ENCODE measurements around the gene RDX.

Gene RDX

DNA sequence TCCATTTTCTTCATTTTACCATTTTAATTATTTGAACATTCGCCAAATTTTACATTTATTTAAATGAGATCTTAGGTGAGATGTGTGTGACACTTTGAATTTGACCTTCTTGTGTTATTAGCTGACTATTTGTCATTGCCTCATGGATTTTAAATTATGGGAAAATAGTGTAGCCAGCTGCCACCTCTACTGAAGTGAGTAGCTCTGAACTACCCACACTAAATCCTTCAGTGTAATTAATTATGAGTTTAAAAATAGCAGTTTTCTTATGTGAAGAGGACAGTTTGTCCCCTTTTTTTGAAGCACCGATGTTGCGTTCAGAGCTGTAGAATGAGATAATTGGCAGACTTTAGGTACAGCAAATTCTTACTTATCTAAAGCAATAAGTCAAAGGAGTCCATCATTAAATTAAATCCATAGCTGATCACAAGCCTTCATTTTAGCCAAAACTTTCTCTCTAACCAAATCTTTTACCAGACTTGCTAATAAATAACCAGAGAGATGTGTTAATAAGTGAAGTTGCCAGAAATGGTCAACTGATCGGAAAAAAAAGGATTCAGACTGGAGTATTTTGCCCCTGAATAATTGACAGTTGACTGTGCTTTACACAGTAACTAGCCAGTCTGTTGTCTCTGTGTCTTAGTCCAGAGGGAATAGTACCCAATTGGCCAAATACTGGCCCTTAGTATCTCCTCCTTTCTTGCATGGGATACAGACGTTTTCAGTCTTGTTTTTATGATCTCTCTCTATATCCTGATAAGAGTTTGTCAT lies 128.2 kb downstream of the RDX start:
- no peak for DNase-seq

DNA sequence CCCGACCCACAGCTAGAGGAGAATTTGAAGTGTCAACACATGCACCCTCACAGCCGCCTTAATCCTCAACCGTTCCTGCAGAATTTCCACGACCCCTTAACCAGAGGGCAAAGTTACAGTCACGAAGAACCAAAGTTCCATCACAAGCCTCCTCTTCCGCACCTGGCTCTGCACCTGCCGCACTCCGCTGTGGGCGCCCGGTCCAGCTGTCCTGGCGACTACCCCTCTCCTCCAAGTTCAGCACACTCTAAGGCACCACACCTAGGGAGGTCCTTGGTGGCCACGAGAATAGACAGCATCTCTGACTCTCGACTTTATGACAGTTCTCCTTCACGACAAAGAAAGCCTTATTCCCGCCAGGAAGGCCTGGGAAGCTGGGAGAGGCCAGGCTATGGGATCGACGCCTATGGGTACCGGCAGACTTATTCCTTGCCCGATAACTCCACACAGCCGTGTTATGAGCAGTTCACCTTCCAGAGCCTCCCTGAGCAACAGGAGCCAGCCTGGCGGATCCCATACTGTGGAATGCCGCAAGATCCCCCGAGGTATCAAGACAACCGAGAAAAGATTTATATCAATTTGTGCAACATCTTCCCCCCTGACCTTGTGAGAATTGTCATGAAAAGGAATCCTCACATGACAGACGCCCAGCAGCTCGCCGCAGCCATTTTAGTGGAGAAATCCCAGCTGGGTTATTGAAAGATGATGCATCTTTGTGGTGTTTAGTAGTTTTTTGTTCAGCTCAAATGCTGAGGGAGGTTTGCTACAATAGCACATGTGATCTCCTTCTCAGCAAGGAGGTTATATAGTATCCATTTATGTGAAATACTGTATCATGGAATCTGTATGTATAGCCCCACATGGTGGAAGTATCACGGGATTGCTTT lies 131.1 kb downstream of the RDX start:
- DNase-seq = no peak

DNA sequence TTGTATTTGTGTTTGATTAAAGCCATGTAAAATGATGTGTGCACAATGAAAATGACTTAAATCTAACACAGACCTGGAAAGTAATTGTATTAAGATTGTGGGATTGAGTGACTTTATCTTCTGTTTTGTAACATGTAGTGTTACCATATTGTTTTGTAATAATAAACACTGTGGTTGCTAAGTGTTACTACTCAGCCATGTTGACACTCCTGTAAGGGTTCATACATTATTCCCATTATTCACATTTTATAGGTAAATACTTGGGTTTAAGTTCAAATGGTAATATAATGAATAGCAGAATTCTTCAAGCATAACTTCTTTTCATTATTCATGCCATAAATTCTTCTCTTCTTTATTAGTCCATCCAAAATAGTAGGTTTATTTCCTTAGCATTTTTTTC lies 134.2 kb downstream of the RDX start:
- no peak for DNase-seq

DNA sequence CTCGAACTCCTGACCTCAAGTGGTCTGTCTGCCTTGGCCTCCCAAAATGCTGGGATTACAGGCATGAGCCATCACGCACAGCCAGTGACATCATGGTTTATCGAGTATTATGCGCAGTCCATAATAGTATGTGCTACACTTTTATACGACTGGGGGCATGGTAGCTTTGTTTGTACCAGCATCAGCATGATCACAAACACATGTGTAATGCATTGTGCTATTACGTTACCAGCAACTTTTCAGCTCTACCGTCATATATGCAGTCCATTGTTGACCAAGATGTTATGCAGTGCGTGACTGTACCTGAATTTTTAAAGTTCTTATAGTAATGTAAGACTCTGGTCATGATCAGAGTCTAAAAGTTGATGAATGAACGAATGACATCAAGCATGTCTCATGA lies 135.4 kb downstream of the RDX start:
- no peak for DNase-seq

DNA sequence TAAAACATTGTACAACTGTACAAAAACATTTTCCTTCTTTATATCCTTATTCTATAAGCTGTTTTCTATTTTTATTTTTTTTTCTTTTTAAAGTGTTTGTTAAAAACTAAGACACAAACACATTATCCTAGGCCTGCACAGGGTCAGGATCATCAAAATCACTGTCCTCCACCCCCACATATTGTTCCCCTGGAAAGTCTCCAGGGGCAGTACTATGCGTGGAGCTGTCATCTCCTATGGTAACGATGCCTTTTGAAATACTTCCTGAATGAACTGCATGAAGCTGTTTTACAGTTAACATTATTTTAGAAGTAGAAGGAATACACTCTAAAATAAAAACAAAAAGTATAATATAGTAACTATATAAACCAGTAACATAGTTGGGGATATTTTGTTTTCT lies 136.0 kb downstream of the RDX start:
- DNase-seq = no peak

DNA sequence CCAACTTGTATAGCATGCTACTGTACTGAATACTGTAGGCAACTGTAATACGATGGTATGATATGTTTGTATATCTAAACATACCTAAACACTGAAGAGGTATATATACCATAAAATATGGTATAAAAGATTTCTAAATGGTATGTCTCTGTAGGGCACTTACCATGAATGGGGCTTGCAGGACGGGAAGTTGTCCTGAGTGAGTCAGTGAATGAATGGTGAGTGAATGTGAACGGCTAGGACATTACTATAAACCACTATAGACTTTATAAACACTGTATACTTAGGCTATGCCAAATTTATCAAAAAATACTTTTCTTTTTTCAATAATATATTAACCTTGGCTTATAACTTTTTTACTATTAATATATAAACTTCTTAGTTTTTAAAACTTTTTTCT lies 136.4 kb downstream of the RDX start:
- no peak for DNase-seq

DNA sequence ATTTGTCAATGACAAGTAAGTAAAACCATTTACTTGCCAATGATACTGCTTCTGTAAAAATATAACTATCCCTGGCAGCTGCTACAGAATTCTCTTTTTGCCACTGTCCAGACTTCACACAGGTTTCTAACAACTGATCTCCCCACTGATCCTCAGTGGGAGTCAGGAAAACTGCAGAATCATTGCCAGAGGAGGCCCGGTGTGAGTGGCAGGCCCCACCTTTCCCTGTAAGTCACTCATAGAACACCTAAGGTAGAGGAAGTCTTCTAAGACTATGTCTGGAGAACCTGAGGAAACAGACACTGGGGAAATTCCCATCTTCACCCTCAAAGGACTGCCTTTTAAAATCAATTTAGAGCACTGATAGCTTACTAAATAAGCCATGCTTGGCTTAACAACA lies 136.9 kb downstream of the RDX start:
- no peak for DNase-seq

DNA sequence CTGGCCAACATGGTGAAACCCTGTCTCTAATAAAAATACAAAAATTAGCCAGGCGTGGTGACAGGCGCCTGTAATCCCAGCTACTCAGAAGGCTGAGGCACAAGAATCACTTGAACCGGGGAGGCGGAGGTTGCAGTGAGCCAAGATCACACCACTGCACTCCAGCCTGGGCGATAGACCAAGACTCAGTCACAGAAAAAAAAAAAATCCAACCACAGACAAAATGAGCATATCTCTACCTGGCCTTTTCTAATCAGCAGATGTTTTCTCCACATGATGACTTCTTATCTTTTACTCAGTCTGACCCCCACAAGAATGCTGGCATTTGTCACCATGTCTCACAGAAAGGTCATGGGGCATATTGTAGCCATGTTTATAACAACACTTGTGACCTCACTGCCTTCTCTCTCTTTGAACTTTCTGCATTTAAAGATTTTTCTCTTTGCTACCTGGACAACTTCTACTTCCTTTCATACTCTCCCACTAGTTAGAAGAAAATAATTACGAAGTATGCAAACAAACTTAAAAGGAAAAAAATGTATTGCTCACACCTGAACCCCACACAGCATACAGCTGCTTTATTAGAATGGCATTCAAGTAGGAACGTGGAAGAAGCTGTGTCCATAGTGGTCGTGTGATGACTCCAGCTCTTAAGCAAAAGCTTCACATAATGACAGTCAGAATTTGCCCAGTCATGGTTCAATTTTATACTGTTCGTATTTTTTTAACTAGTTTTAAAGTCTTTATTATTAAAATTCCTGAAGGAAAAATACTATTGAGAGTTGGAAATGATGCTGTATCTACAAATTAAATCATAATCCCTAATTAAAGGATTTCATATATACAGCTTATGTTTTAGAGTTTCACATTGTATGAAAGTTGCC lies 137.9 kb downstream of the RDX start:
- DNase-seq = no peak

DNA sequence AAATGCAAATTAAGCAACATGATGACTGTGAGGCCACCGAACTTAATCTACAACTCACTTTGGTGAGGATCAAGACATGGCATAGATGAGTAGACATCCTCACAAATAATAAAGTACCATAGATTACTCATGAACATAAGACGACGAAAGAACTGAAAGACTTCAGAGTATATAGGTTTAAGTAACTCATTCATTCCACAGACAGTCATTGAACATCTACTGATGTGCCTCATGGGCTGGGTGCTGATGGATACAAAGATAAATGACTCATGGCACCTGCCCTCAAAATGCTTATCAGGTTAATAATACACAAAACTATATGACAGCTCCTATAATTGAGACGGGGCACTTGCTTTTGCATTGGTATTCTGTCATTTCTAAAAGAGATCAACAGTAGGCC lies 139.9 kb downstream of the RDX start:
- no peak for DNase-seq

DNA sequence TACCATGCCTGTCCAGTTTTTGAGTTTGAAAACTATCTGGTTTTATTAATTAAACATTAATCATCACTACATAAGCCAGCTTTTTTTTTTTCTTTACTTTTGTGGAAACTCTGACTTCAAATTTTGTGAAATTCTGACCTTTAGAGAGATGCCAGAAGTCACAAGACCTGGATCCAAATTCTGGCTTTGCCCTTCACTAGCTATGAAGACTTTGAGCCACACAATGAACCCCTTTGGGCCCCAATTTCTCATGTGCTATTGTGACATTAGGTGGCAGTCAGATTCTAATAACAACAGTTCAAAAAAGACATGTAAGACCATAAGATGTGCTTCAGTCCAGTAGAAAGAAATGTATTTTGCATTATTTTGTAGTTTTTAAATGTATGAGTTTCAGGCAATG lies 142.9 kb downstream of the RDX start:
- DNase-seq = no peak

DNA sequence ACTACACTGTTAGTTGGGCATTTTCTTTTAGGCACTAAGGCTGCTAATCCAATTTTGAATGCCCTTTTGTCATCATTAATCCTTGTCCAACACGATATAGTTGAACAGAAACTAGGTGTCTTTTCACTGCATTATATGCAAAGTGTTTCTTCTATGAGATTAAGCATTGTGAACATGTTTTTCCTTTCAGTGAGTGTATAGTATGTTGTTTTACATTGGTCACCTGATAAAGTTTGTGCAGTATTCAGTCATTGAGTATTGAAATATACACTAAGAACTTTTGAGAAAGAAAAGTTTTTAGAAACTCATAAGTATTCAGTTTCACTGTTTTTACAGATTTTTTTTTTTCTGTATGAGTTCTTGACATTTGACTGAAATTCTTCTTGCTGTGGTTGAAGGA lies 144.2 kb downstream of the RDX start:
- DNase-seq = no peak

DNA sequence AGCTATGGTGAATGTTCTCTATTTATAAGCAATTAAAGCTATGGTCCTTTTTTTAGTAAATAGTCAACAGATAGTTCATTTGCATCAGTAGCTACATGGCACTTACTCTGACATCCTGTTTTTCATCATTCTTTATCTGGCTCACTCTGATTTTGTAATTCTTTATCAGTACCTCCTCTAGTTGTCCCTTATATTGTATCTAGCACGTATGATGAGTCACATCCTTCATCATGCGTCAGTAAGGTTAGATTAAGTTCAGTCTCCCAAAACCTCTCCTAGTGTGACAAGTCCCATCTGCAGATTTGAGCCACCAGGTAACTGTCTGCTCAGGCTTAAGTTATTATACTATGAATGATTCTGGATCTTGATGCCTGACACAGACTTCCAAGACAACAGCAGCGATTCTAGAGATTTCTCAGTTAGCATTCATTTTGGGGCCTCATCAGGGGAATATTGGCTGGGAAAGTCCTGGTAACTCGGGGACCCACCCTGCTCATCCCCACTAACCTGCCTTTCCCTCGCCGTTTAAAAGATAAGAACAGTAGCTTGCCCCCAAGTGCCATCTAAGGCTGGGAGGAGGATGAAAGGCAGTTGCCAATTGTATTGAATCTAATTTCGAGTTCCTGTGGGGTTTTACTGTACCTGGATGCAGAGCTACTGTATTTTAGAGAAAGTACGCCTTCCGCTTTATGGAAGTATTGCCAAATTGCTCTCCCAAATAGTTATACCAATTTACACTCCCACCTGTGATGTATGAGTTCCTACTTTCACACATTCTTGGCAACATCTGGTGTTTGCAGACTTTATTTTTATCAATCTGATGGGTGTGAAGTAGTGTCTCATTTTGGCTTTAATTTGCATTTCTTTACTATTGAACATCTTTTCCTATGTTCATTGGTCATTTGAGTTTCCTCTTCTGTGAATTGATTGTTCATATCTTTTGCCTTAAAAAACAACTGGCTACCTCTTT lies 147.4 kb downstream of the RDX start:
- DNase-seq = no peak

DNA sequence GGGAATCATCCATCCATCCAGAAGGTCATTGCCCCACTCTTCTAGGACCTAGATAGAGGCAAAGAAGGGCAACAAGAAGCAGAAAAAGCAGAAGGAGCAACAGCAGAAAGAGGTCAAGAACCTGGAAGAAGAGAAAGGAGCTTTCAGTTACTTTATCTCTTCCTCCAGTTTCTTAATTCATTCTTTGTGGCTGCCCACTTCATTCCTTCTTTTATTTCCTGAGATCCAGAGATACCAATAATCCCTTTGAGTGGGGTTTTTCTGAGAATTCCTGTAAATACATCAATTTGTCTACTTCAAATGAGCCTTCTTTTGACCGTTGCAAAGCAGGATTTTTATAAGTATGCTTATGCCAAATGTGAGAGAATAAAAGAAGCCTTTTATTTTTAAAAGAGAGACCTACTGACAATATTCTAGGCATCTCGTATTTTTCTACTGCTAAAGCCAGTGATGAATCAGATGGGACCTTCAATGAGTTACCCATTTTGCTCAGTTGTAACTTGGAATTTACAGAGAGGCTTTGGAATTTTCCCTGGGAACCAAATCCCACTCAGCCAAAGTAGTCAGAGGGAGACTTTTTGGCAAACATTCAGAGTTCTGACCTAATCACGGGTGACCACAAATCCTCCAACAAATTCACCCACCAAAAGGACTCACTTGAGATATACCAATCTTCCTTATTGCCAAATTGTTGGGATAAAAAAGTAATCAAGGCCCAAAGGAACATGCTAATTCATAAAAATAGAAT lies 148.3 kb downstream of the RDX start:
- no peak for DNase-seq

DNA sequence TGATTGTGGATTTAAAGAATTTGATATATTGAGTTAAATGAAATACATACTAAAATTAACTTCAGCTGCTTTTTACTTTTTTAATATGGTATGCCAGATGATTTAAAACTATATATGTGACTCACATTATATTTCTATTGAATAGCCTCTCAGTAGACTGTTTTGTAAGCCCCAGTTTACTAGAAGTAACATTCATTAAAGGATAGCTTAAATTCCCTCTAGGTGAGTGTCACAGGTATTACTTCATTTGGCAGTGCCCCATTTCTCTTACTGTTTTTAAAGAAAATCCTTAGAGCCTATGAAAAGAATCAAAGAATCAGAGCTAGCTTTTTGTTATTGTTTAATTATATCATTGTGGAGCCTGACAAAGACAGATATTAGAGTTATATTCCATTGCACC lies 154.6 kb downstream of the RDX start:
- no peak for DNase-seq

DNA sequence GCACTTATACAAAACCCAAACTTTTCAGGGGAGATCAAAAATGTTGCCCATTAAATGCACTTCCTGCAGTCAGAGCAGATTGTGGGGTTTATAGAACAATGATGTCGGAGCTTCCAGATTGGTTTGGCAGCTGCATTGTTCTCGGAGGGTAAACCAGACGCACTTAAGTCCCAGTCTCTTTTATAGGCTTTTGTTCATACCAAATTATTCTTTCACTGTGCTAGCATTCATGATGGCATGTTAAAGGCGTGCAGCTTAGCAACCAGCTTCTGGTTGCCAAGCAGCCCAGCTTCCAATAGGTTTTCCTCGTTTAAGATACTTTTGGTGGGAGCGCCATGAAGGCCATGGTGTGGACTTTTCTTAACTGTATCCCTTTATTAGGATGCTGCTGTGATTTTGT lies 162.3 kb downstream of the RDX start:
- DNase-seq = no peak

DNA sequence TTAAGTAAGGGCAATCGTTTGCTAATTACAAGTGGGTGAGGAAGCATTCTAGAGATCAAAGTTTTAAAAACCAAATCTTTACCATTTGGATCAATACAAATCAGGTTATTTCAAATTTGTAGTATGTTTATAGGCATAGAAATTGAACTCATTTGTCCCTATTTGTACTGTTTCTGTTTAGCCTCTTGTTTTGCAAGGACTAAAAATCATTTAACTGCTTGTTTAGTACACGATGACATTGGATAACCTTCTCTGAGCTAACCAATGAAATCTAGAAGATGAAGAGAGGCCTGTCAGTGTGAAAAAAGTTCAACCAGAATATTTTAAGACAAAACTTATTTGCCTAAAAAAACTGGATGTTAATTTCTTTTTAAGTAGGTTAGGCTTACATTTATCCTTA lies 163.3 kb downstream of the RDX start:
- DNase-seq = no peak

DNA sequence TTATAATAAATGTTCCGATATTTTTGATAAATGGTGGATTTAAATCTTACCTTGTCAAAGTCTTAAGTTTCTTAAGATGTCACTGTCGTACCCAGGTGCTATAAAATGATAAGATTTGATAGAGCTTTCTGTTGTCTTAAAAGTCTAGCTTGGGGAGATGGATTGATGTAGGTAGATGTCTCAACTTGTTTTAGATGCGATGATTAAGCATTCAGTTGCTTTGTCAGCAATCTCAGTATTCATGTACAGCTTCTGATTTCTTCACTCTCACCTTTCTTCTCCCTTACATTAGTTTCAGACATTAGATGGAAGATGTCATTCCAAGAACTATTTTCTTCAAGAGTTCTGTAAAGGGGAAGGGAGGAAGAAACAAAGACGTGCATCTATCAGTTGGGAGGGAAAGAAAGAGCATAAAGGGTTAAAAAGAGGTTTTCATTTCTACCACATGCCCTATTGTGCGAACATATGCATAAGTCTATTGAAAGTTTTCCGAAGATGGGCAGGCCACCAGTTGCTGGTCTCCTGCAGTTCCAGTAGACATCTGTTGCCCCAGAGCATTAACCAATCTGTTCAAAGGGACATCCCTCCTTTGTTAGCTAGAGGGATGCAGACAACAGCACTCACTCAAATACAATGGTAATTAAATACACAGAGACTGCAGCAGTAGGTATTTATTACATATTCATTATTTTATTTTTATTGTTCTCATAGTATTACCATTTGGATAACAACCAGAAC lies 164.9 kb downstream of the RDX start:
- no peak for DNase-seq

DNA sequence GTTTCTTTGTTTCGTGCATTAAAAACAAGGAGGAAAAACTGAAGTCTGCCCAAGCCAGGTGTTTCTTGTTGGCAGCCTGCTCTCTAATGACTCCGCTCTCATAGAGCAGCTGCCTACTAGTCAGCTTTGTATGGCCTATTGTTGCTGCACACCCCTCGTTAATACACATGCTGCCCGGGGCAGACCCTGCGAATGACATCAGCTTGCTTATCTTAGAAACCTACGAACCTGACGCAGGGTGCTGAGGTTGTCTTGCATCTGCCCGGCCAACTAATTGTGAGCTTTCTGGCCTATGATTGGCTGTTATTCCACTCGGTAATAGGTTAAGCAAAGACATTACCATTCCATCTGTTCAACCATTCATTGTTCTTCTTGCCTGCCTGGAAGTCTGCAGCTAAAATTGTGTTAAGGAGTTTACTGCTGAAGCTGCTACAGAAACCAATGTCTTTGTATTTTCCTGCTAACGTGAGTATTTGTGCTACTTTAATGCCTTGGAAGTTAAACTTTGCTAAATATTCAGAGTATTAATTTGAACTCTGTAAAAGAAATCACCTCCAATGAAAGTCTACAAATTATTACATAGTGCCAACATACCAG lies 165.7 kb downstream of the RDX start:
- no peak for DNase-seq

DNA sequence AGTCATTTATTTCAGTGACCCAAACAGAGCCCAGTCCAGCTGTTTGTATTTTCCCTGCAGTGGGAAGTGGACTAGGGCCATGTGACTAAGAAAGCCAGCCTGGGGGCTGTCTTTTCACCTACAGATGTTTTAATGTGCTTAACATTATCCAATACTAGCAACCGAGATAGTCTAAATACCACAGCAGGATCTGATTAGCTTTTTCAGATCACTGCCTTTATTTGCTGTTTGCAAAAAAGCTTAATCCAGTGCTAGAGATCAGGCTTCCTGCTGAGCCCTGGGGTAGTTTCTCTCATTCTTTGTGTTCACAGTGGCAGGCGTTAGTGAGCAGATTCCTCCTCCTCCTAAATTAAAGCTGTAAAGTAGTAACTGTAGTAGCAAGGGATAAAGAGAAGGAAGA lies 168.3 kb downstream of the RDX start:
- no peak for DNase-seq

DNA sequence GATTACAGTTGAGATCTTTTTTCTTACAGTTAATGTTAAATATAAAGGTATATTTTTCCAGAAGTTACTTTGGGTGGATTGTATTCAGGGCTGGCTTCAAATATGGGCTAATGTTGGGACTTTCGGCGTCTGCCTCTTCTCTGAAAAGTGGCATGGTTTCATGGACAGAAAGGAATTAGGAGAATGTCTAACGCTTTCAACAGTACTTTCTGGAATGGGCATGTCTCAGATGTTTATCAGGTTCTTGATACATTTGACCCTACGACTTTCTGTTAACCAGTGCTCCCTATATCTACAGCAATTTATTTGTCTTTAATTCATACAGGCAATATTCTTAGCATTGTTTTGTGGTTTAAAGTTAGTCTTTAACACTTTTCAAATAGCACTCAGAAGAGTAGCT lies 169.5 kb downstream of the RDX start:
- no peak for DNase-seq
